ENCODE results near the gene GPR55. TPM values are rescaled to one million over a fixed set of nuclear protein-coding genes. Genes with fewer than 3 reads are reported as not detected.

The GPR55 gene
- total and polyA plus RNA-seq, 2 donors (not counting 1 experiment from before 2014, with no cell fraction given) = 3.0 to 4.1 TPM

DNA sequence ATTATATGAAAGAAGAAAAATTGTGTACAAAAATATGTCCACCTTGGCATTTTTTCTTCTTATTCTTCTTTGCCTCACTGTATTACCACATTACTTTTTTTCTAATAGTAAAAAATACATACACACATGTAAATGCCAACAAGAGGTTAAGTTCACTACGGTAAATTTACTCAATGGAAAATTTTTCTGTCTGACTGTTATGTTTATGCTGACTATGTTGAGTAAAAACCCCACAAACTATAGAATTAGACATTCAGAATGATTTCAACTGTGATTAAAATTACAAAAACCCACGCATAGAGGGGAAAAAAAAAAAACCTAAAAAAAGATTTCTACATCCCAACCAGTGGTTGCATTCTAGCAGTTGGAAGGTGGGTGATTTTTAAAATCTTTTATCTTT, 5.4 kb downstream of the GPR55 start:
- Mint-ChIP-seq H3K27me3 (no peaks in the 10 kb centered on the region), H3K9me3 (ENCODE audit: insufficient read depth) (no peaks in the 10 kb centered on the region), H3K27ac (no peak overlapping the region), H3K4me1 (peaks cover 13% of the 10 kb centered on the region), H3K4me3 (no peak overlapping the region)
- Histone ChIP-seq H2AFZ (ENCODE audit: insufficient read depth, low read depth, low read length, poor library complexity, severe bottlenecking) (no peak overlapping the region), H3K27me3 (replicated peaks in 1 of 4; ENCODE audit: control extremely low read depth in 1 of 4, control insufficient read depth in 3 of 4, insufficient read depth in 4 of 4, low read length in 3 of 4) (peaks cover 0 to 4% (median 0%) of the 10 kb centered on the region in 4 experiments), H3K36me3 (replicated peaks in 1 of 2; ENCODE audit: control extremely low read depth in 1 of 2, control insufficient read depth in 1 of 2, extremely low read depth in 1 of 2, insufficient read depth in 2 of 2, low read length in 1 of 2) (no peaks in the 10 kb centered on the region), H3K9me3 (ENCODE audit: control extremely low read depth in 1 of 3, control insufficient read depth in 2 of 3, insufficient read depth in 1 of 3, low read length in 2 of 3) (no peaks in the 10 kb centered on the region), H3K9ac (ENCODE audit: low read length) (no peak overlapping the region), H3K4me3 (ENCODE audit: control extremely low read depth in 1 of 5, extremely low read depth in 1 of 5, insufficient read depth in 1 of 5, low read depth in 2 of 5, low read length in 4 of 5) (no peak overlapping the region), H3K27ac (ENCODE audit: low read length in 2 of 2) (no peak overlapping the region), H3K79me2 (ENCODE audit: control insufficient read depth, insufficient read depth, low read length) (no peaks in the 10 kb centered on the region), H4K20me1 (ENCODE audit: control insufficient read depth, insufficient read depth, low read length, poor library complexity, severe bottlenecking) (no peaks in the 10 kb centered on the region), H3K4me2 (replicated peaks; ENCODE audit: low read depth, low read length, poor library complexity, severe bottlenecking) (no peak overlapping the region), H3K4me1 (ENCODE audit: control insufficient read depth in 2 of 2, insufficient read depth in 2 of 2, low read length in 2 of 2) (peaks cover 0 to 11% of the 10 kb centered on the region in 2 donors)
- CTCF ChIA-PET = no interaction called here
- intact Hi-C loops (cut with micrococcal nuclease) = no loop called here
- DNase-seq (no peak), ATAC-seq (ENCODE audit: low read depth) (no peak)
- TF ChIP-seq EZH2 (IDR thresholded peaks at IDR 0.05; ENCODE audit: borderline replicate concordance, insufficient read depth, low read depth, low read length, poor library complexity, severe bottlenecking) = no peak
- TF ChIP-seq, protein P1, sequence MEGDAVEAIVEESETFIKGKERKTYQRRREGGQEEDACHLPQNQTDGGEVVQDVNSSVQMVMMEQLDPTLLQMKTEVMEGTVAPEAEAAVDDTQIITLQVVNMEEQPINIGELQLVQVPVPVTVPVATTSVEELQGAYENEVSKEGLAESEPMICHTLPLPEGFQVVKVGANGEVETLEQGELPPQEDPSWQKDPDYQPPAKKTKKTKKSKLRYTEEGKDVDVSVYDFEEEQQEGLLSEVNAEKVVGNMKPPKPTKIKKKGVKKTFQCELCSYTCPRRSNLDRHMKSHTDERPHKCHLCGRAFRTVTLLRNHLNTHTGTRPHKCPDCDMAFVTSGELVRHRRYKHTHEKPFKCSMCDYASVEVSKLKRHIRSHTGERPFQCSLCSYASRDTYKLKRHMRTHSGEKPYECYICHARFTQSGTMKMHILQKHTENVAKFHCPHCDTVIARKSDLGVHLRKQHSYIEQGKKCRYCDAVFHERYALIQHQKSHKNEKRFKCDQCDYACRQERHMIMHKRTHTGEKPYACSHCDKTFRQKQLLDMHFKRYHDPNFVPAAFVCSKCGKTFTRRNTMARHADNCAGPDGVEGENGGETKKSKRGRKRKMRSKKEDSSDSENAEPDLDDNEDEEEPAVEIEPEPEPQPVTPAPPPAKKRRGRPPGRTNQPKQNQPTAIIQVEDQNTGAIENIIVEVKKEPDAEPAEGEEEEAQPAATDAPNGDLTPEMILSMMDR (IDR thresholded peaks at IDR 0.05) = no peak
- POLR2A ChIA-PET = no interaction called here
- WGBS (ENCODE audit: insufficient coverage) = no CpG with 5 or more reads among the region's 2 CpGs

GRCh38 chr2:230919240-230919639, 5.8 kb downstream of the GPR55 start:
- no peak overlapping the region for H3K27ac Mint-ChIP-seq
- Histone ChIP-seq H3K79me2 (ENCODE audit: control insufficient read depth, insufficient read depth, low read length) (no peaks in the 10 kb centered on the region), H3K27ac (ENCODE audit: low read length in 2 of 2) (no peak overlapping the region), H2AFZ (ENCODE audit: insufficient read depth, low read depth, low read length, poor library complexity, severe bottlenecking) (no peak overlapping the region), H3K27me3 (replicated peaks in 1 of 4; ENCODE audit: control extremely low read depth in 1 of 4, control insufficient read depth in 3 of 4, insufficient read depth in 4 of 4, low read length in 3 of 4) (peaks cover 0 to 4% (median 0%) of the 10 kb centered on the region in 4 experiments), H3K36me3 (replicated peaks in 1 of 2; ENCODE audit: control extremely low read depth in 1 of 2, control insufficient read depth in 1 of 2, extremely low read depth in 1 of 2, insufficient read depth in 2 of 2, low read length in 1 of 2) (no peaks in the 10 kb centered on the region), H4K20me1 (ENCODE audit: control insufficient read depth, insufficient read depth, low read length, poor library complexity, severe bottlenecking) (no peaks in the 10 kb centered on the region), H3K4me3 (ENCODE audit: control extremely low read depth in 1 of 5, extremely low read depth in 1 of 5, insufficient read depth in 1 of 5, low read depth in 2 of 5, low read length in 4 of 5) (no peak overlapping the region), H3K4me2 (replicated peaks; ENCODE audit: low read depth, low read length, poor library complexity, severe bottlenecking) (no peak overlapping the region), H3K9me3 (ENCODE audit: control extremely low read depth in 1 of 3, control insufficient read depth in 2 of 3, insufficient read depth in 1 of 3, low read length in 2 of 3) (no peaks in the 10 kb centered on the region), H3K4me1 (ENCODE audit: control insufficient read depth in 2 of 2, insufficient read depth in 2 of 2, low read length in 2 of 2) (peaks cover 0 to 7% of the 10 kb centered on the region in 2 donors), H3K9ac (ENCODE audit: low read length) (no peak overlapping the region)
- H3K27me3 Mint-ChIP-seq = no peaks in the 10 kb centered on the region
- TF ChIP-seq EZH2 (IDR thresholded peaks at IDR 0.05; ENCODE audit: borderline replicate concordance, insufficient read depth, low read depth, low read length, poor library complexity, severe bottlenecking) = no peak
- TF ChIP-seq, protein P1 (IDR thresholded peaks at IDR 0.05) = no peak
- no peak overlapping the region for H3K4me3 Mint-ChIP-seq
- CTCF ChIA-PET = no interaction called here
- intact Hi-C loops (cut with micrococcal nuclease) = no loop called here
- no peaks in the 10 kb centered on the region for H3K9me3 Mint-ChIP-seq (ENCODE audit: insufficient read depth)
- no peak for DNase-seq
- POLR2A ChIA-PET = no interaction called here
- peaks cover 8% of the 10 kb centered on the region for H3K4me1 Mint-ChIP-seq
- WGBS (ENCODE audit: insufficient coverage) = no CpG with 5 or more reads among the region's 2 CpGs
- no peak for ATAC-seq (ENCODE audit: low read depth)

All from B cell (primary cell).